Stomach (tissue), 9 donors: Measurements from ENCODE around the gene MBD3L1. TPM values are rescaled to one million over a fixed set of nuclear protein-coding genes. Genes with fewer than 3 reads are reported as not detected.

ENCODE experiments used
- DNase-seq, 2 donors: peaks; one replicate each; pipeline versions ENCODE4 v3.0.0 to v3.0.0-alpha.2; 2013 to 2019
- H3K27ac ChIP-seq, 5 donors: fragments of 200-600 bp in 4 of 5; sonication (generic) in 4 of 5; one replicate each; pipeline ENCODE4 v1.5.1; 2013 to 2019; ENCODE audit warnings: mild to moderate bottlenecking in 1 of 5, moderate library complexity in 1 of 5
- H3K27me3 ChIP-seq, 3 donors: fragments of 200-600 bp; sonication (generic); one replicate each; pipeline ENCODE4 v1.5.1; 2017 to 2019; ENCODE audit warnings: mixed run types in 1 of 3
- H3K36me3 ChIP-seq, 4 donors: fragments of 200-600 bp; sonication (generic); 1 replicate in 3 of 4; 2 replicates in 1 of 4; pipeline ENCODE4 v1.5.1; 2016 to 2019
- H3K4me1 ChIP-seq, 4 donors: fragments of 200-600 bp; sonication (generic); one replicate each; pipeline ENCODE4 v1.5.1; 2016 to 2019
- H3K4me3 ChIP-seq, 4 donors: fragments of 200-600 bp; sonication (generic) in 3 of 4; one replicate each; pipeline ENCODE4 v1.5.1; 2016 to 2019; ENCODE audit warnings: mild to moderate bottlenecking in 1 of 4
- H3K9me3 ChIP-seq, 4 donors: fragments of 200-600 bp; sonication (generic); one replicate each; pipeline ENCODE4 v1.5.1; 2016 to 2019
- CTCF ChIP-seq, 7 experiments: fragments of 450-650 bp in 4 of 7; fragments of 200-600 bp in 3 of 7; sonication (generic) in 3 of 7; IDR thresholded peaks; one replicate each; pipeline ENCODE4 v1.5.1; 2016 to 2019; ENCODE audit warnings: antibody characterized with exemption in 7 of 7, control low read depth in 2 of 7, mild to moderate bottlenecking in 1 of 7
- EP300 ChIP-seq: sonication (generic); formaldehyde crosslinking; IDR thresholded peaks from one replicate; pipeline ENCODE4 v1.6.1; 2017; ENCODE audit warnings: antibody characterized with exemption
- POLR2A ChIP-seq, 4 donors: fragments of 450-650 bp; IDR thresholded peaks; one replicate each; pipeline ENCODE4 v1.6.1; 2016; ENCODE audit warnings: antibody characterized with exemption in 4 of 4, control low read depth in 2 of 4, mild to moderate bottlenecking in 1 of 4, moderate library complexity in 1 of 4
- POLR2AphosphoS5 ChIP-seq, 3 donors: sonication (generic); formaldehyde crosslinking; IDR thresholded peaks; one replicate each; pipeline ENCODE4 v1.6.1; 2016; ENCODE audit warnings: antibody characterized with exemption in 3 of 3
- WGBS, 5 donors: extraction: QIAGEN DNeasy Blood & Tissue Kit in 3 of 5; methylation state at CpG; one replicate each; pipeline versions ENCODE4 v1.1.5 to v1.1.7; 2013 to 2018; 5-methylcytosine and 5-hydroxymethylcytosine counted together
- intact Hi-C: fragments of 100-400 bp; cut with DNase I; formaldehyde crosslinking; loops from one replicate; pipeline ENCODE4 v1.15.1; 2023; ENCODE audit warnings: low total_unique reads
- polyA plus RNA-seq, 3 donors: library from polyadenylated mRNA; stranded (reverse); fragments of 200-250 nt; gene quantifications; one replicate each; pipeline ENCODE4 v1.2.3, GENCODE V29; 2013
- total RNA-seq, 5 donors: library from RNA; depleted of rRNA; stranded (reverse); fragments of >200 nt; gene quantifications; one replicate each; pipeline versions ENCODE4 v1.1.0 to v1.2.3, GENCODE V29; 2014 to 2016
- donor health status: healthy with polysubstance abuse.
- donor health status: Bipolar disorder and iron deficiency.
- donor health status: healthy.

MBD3L1 gene
- total and polyA plus RNA-seq, 8 donors, result not detected

DNA sequence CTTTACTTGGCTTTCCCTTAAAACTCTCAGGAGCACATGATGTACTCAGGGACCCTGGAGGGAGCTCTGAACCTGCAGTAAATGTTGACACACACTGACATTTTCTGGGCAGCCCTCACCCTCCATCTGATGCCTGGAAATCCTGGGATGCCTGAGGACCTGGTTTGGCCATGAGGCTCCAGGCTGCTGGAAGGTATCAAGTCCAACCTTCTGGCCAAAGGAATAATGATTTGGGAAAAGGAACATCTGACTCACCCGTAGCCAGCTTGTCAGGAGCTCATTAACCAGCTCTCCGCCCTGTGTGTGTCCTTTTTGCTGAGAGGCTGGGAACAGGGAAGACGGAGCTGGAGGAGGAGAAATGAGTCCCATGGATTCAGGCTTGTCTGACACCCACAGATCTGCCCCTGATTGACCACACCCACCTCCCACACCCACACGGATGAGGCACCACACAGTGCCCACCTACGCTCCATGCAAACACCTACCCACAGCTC is 10.4 kb upstream of the MBD3L1 start:
- Histone ChIP-seq H3K27me3 (no peaks in the 10 kb centered on the region), H3K9me3 (peaks cover 27 to 62% (median 43%) of the 10 kb centered on the region in 4 donors), H3K4me3 (no peak overlapping the region), H3K4me1 (no peaks in the 10 kb centered on the region), H3K27ac (peak overlapping the region in 2 of 5 donors; percentile 52 to 78), H3K36me3 (peaks cover 74 to 97% (median 97%) of the 10 kb centered on the region in 4 donors)
- intact Hi-C loops, result no loop called here
- no peak for DNase-seq
- 93 to 99% (median 96%) methylated on average over 5 of the region's 5 CpGs for WGBS, 5 donors
- TF ChIP-seq POLR2A (IDR thresholded peaks at IDR 0.05) (no peak), POLR2AphosphoS5 (IDR thresholded peaks at IDR 0.05) (peak in 2 of 3 donors; percentile 43 to 54)

- DNase-seq, result no peak
- H3K4me3 ChIP-seq, result no peak overlapping the region
- TF ChIP-seq POLR2AphosphoS5 (IDR thresholded peaks at IDR 0.05) (no peak), CTCF (IDR thresholded peaks at IDR 0.05) (no peak), EP300 (no peak)
- no peaks in the 10 kb centered on the region for H3K27me3 ChIP-seq
- H3K27ac ChIP-seq, result no peak overlapping the region
- peaks cover 32 to 87% (median 84%) of the 10 kb centered on the region in 4 donors for H3K36me3 ChIP-seq
- intact Hi-C loops, result no loop called here
- WGBS, 5 donors, result 93 to 97% (median 94%) methylated on average over 5 of the region's 5 CpGs
- H3K9me3 ChIP-seq, result peaks cover 0 to 16% (median 6%) of the 10 kb centered on the region in 4 donors
- H3K4me1 ChIP-seq, result peaks cover 3 to 11% (median 9%) of the 10 kb centered on the region in 4 donors
Observed at GRCh38 chr19:8826371-8826770, 5.8 kb upstream of the MBD3L1 start.

DNA sequence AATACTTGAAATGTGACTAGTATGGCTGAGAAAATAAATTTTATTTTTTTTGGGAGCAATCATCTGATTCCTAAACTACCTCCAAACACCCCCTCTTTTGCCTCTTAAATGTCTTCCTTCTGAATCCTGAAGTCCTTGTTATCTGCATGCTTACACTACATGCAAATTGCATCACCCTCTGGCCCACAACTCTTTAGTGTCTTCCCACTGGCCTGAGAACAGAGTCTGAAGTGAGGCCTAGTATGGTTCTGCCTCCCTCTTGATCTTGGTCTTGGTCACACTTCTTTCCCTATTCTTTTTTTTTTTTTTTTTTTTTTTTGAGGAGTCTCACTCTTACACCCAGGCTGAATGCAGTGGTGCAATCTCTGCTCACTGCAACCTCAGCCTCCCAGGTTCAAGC is 4.9 kb upstream of the MBD3L1 start:
- TF ChIP-seq POLR2A (IDR thresholded peaks at IDR 0.05) (no peak), CTCF (IDR thresholded peaks at IDR 0.05) (no peak), EP300 (no peak), POLR2AphosphoS5 (IDR thresholded peaks at IDR 0.05) (no peak)
- Histone ChIP-seq H3K27ac (no peak overlapping the region), H3K36me3 (peaks cover 23 to 78% (median 75%) of the 10 kb centered on the region in 4 donors), H3K4me3 (no peak overlapping the region), H3K4me1 (peaks cover 5 to 15% (median 13%) of the 10 kb centered on the region in 4 donors), H3K27me3 (no peaks in the 10 kb centered on the region), H3K9me3 (peaks cover 0 to 9% (median 2%) of the 10 kb centered on the region in 4 donors)
- no peak for DNase-seq
- intact Hi-C loops, result no loop called here

DNA sequence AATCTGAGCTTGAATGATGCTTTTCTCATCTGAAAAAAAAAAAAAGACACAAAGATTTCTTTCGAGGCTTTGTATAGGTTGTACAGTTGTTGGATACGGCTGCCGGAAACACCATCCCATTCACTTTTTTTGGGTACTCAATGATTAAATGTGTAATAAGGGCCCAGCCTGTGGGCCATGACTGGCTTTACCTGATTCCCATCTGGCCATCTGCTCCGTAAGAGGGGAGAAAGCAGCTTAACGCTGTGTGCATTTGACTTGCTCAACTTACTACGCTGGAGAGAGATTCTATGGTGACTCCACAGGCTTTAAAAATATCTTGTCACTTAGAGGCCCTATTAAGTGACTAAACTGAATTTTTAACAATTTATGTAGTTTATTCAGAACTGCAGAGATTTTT is 804 bp upstream of the MBD3L1 start:
- H3K4me1 ChIP-seq, result peaks cover 5 to 19% (median 13%) of the 10 kb centered on the region in 4 donors
- H3K4me3 ChIP-seq, result peak overlapping the region; percentile 71 to 96 (median 79)
- TF ChIP-seq EP300 (no peak), POLR2AphosphoS5 (IDR thresholded peaks at IDR 0.05) (no peak), CTCF (IDR thresholded peaks at IDR 0.05) (no peak), POLR2A (IDR thresholded peaks at IDR 0.05) (no peak)
- peaks cover 0 to 40% (median 37%) of the 10 kb centered on the region in 4 donors for H3K36me3 ChIP-seq
- H3K27me3 ChIP-seq, result no peaks in the 10 kb centered on the region
- no peaks in the 10 kb centered on the region for H3K9me3 ChIP-seq
- peak overlapping the region; percentile 91 to 96 (median 95) for H3K27ac ChIP-seq
- intact Hi-C loops, result no loop called here
- peak in 1 of 2 donors; percentile 23 for DNase-seq
- WGBS, 5 donors, result 51 to 62% (median 55%) methylated on average over 6 of the region's 6 CpGs

GRCh38 chr19:8831832-8832131 is 395 bp upstream of the MBD3L1 start:
- H3K9me3 ChIP-seq, result no peaks in the 10 kb centered on the region
- peaks cover 5 to 19% (median 13%) of the 10 kb centered on the region in 4 donors for H3K4me1 ChIP-seq
- intact Hi-C loops, result no loop called here
- peaks cover 0 to 36% (median 33%) of the 10 kb centered on the region in 4 donors for H3K36me3 ChIP-seq
- no peak for DNase-seq
- H3K27ac ChIP-seq, result peak overlapping the region; percentile 91 to 96 (median 95)
- WGBS, 5 donors, result 0 to 2% (median 0%) methylated on average over 4 to 16 of the region's 16 CpGs
- TF ChIP-seq EP300 (no peak), CTCF (IDR thresholded peaks at IDR 0.05) (no peak), POLR2AphosphoS5 (IDR thresholded peaks at IDR 0.05) (no peak), POLR2A (IDR thresholded peaks at IDR 0.05) (no peak)
- peak overlapping the region; percentile 71 to 96 (median 79) for H3K4me3 ChIP-seq
- H3K27me3 ChIP-seq, result no peaks in the 10 kb centered on the region
